ENCODE results near the gene PTX4. TPM values are rescaled to one million over a fixed set of nuclear protein-coding genes. Genes with fewer than 3 reads are reported as not detected.

The PTX4 gene
- total RNA-seq, 1 donor from 2014 or later = not detected

GRCh38 chr16:1525871-1526607, 37.3 kb upstream of the PTX4 start:
- DNase-seq (ENCODE audit: low spot score) = no peak
- intact Hi-C loops (cut with DNase I) = no loop called here

GRCh38 chr16:1524366-1524765, 35.6 kb upstream of the PTX4 start:
- no peak for DNase-seq (ENCODE audit: low spot score)
- intact Hi-C loops (cut with DNase I) = no loop called here

GRCh38 chr16:1523581-1524245, 35.0 kb upstream of the PTX4 start:
- intact Hi-C loops (cut with DNase I) = no loop called here
- no peak for DNase-seq (ENCODE audit: low spot score)

- no peak for DNase-seq (ENCODE audit: low spot score)
- intact Hi-C loops (cut with DNase I) = no loop called here
Observed at GRCh38 chr16:1520461-1520860, 31.7 kb upstream of the PTX4 start.

DNA sequence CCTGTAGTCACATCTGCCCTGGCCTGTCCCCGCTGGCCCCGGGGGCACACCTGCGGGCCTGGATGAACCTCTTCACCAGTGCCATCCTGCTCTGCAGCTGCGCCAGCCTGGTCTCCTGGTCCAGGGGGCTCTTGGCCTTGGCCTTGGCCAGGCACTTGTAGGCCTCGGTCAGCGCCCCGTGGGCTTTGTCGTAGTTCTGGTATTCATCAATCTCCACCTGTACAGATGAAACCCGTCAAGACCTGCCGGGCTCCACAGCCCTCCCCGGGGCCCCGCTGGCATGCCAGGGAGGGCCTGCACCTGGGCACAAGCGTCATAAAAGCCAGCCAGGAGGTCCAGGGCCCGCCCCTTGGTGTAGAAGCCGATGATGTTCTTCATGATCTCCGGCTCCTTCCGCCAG, 31.1 kb upstream of the PTX4 start:
- no peak for DNase-seq (ENCODE audit: low spot score)
- intact Hi-C loops (cut with DNase I) = no loop called here

- no peak for DNase-seq (ENCODE audit: low spot score)
- intact Hi-C loops (cut with DNase I) = no loop called here
Observed at GRCh38 chr16:1518626-1519135, 29.9 kb upstream of the PTX4 start.

GRCh38 chr16:1514507-1514906, 25.8 kb upstream of the PTX4 start:
- intact Hi-C loops (cut with DNase I) = no loop called here
- no peak for DNase-seq (ENCODE audit: low spot score)

DNA sequence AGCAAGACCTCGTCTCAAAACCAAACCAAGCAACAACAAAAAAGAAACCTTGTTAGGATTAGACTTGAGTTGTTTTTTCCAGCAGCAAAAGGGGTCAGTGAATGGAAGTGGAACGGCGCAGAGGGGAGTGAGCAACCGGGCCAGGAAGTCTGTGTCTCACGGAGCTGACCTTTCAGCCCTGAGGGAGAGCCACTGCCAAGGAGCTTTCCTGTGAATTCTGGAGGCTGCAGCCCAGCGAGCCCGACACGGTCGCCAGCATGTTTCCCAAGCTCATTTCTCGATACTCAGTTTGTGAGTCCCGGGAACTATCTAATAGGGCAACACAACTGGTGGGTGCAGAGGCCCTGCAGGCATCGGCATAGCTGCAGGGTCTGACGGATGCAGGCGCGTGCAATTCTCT, 24.0 kb upstream of the PTX4 start:
- DNase-seq (ENCODE audit: low spot score) = no peak
- intact Hi-C loops (cut with DNase I) = no loop called here

- intact Hi-C loops (cut with DNase I) = loop anchor here (2.0 kb wide), 1 partner anchor 21 kb away; the partner anchor contains the start of gene TMEM204
- DNase-seq (ENCODE audit: low spot score) = no peak
Observed at GRCh38 chr16:1511662-1512569, 23.2 kb upstream of the PTX4 start.

GRCh38 chr16:1510941-1511351, 22.2 kb upstream of the PTX4 start:
- DNase-seq (ENCODE audit: low spot score) = no peak
- intact Hi-C loops (cut with DNase I) = loop anchor here (2.0 kb wide), 1 partner anchor 22 kb away; the partner anchor contains the start of gene TMEM204

DNA sequence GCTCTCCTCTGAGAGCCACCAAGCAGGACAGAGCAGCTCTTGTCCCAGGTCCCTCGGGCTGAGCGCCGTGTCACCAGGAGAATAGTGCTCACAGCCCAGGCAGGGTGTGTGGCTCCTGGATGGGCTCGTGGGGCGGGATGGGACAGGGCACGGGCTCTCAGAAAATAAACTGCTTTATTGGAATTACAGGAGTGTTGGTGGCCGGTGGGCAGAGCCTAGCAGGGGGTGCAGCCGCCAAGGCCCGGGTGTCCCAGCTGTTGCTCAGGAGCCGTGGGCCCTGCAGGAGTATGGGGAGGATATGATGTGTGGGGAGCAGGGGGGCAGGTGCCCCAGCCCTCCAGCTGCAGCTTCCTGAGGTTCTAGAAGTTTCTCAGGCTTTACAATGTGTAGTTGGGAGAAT, 21.5 kb upstream of the PTX4 start:
- no peak for DNase-seq (ENCODE audit: low spot score)
- intact Hi-C loops (cut with DNase I) = loop anchor here (2.0 kb wide), 1 partner anchor 23 kb away; the partner anchor contains the start of gene TMEM204

GRCh38 chr16:1509307-1510221, 20.8 kb upstream of the PTX4 start:
- intact Hi-C loops (cut with DNase I) = loop anchor here (2.0 to 5.0 kb wide), 2 partner anchors 23 to 43 kb away; partner anchors contain the start of gene TMEM204
- peak; percentile 90 for DNase-seq (ENCODE audit: low spot score)

- intact Hi-C loops (cut with DNase I) = loop anchor here (5.0 kb wide), 1 partner anchor 44 kb away; no protein-coding TSS in a partner anchor
- no peak for DNase-seq (ENCODE audit: low spot score)
Observed at GRCh38 chr16:1508494-1509187, 19.9 kb upstream of the PTX4 start.

DNA sequence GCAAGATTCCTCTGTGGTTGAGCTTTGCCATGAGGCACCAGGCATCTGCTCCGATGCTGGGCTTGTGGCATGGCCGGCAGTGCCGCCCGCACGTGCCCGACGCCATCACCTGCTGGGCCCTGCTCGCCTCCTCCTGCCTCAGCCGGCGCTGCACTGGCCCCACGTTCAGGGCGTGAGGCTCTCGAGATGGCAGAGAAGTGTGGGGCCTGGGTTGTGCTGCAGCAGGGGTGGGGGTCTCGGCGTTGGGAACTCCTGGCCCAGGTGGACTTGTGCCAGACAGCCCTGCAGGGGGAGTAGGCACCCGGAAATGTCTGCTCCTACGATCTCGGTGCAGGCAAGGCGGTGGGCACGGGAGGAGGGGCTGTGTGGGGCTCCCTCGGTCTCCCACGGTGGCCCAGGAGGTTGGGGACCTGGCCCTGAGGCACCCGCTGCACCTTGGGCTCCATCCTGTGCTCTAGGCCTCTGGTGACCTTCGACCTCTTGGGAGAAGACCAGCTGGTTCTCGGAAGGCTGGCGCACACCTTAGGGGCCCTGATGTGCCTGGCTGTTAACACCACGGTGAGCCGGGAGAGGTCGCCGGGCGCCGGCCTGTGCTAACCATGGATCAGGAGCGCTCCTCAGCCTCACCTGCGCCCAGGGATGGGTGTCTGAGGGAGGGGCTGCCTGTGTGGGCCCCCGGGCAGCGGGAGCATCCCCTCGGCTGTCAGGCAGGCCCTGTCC, 17.9 kb upstream of the PTX4 start:
- DNase-seq (ENCODE audit: low spot score) = no peak
- intact Hi-C loops (cut with DNase I) = loop anchor here (5.0 kb wide), 1 partner anchor 46 kb away; no protein-coding TSS in a partner anchor

GRCh38 chr16:1505912-1506311, 17.2 kb upstream of the PTX4 start:
- DNase-seq (ENCODE audit: low spot score) = no peak
- intact Hi-C loops (cut with DNase I) = loop anchor here (5.0 kb wide), 1 partner anchor 46 kb away; no protein-coding TSS in a partner anchor

DNA sequence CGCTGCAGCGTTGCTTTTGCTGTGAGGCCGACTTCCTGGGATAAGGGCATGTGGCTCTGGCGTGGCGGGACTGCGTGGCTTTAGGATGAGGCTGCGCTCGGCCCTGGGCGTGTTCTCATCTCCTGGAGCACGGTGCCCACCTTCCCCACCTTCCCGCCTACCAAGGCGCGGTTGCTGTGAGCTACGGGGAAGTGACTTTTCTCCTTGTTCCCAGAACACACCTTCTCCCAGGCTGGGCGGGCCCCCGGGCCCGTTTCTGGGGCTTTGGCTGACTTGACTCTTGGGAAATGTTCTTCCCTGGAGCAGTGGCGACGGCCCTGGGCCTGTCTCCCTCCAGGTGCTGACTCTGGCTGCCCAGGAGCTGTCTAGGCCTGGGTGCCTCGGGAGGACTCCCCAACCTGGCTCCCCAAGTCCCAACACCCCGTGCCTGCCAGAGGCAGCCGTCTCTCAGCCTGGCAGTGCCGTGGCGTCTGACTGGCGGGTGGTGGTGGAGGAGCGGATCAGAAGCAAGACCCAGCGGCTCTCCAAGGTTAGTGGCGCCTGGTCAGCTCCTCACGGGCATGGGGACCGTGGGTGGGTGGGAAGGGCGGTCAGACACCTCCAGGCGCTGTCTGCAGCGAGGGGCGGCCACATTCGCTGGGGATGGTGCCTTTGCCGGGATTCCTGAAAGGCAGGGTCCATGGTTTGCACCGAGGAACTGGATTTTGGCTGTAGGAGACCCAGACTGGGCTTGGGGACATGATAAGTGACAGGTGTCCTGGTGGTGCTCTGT, 16.5 kb upstream of the PTX4 start:
- intact Hi-C loops (cut with DNase I) = loop anchor here (5.0 kb wide), 1 partner anchor 47 kb away; no protein-coding TSS in a partner anchor
- no peak for DNase-seq (ENCODE audit: low spot score)

Data from cardiac septum (tissue), 1 donor.